DND-41 (cell line): ENCODE measurements around the gene MINPP1.

Experiments
- ATAC-seq: fragments of 200-7000 bp; cut with Tn5 transposase; 3 replicates; pipeline ENCODE4 v1.9.1; 2021; ENCODE audit warnings: low read depth; ENCODE audit not compliant: insufficient read depth
- DNase-seq: peaks from one replicate; pipeline ENCODE4 v3.0.0-alpha.2; 2020
- H2AFZ ChIP-seq: 2 replicates; pipeline ENCODE4 v1.6.0; 2012; ENCODE audit warnings: low read depth, low read length
- H3K27ac ChIP-seq: 2 replicates; pipeline ENCODE4 v1.5.1; 2012; ENCODE audit warnings: low read length, inconsistent platforms
- H3K27me3 ChIP-seq: fragments of 200-600 bp; sonication (generic); 2 replicates; pipeline ENCODE4 v1.6.0; 2012; ENCODE audit warnings: low read length, mild to moderate bottlenecking, inconsistent platforms; ENCODE audit not compliant: insufficient read depth, poor library complexity
- H3K36me3 ChIP-seq: 2 replicates; pipeline ENCODE4 v1.5.1; 2012; ENCODE audit warnings: low read length, inconsistent platforms; ENCODE audit not compliant: insufficient read depth
- H3K4me1 ChIP-seq: 2 replicates; pipeline ENCODE4 v1.5.1; 2012; ENCODE audit warnings: mild to moderate bottlenecking, low read length; ENCODE audit not compliant: insufficient read depth
- H3K4me2 ChIP-seq: 2 replicates; pipeline ENCODE4 v1.6.0; 2012; ENCODE audit warnings: mild to moderate bottlenecking, moderate library complexity, low read length, inconsistent platforms; ENCODE audit not compliant: insufficient read depth
- H3K4me3 ChIP-seq, 2 experiments: fragments of 200-600 bp in 1 of 2; shearing (Covaris generic) in 1 of 2; 2 replicates each; pipeline ENCODE4 v1.5.1; 2012 to 2016; ENCODE audit warnings: inconsistent platforms in 2 of 2, low read length in 2 of 2, mild to moderate bottlenecking in 2 of 2, low read depth in 1 of 2, moderate library complexity in 1 of 2
- H3K79me2 ChIP-seq: 2 replicates; pipeline ENCODE4 v1.6.0; 2012; ENCODE audit warnings: low read length, inconsistent platforms; ENCODE audit not compliant: insufficient read depth
- H3K9ac ChIP-seq: 2 replicates; pipeline ENCODE4 v1.6.0; 2012; ENCODE audit warnings: low read depth, mild to moderate bottlenecking, inconsistent platforms, low read length, moderate library complexity
- H3K9me3 ChIP-seq: 2 replicates; pipeline ENCODE4 v1.5.1; 2012; ENCODE audit warnings: low read length, moderate library complexity, mild to moderate bottlenecking, inconsistent platforms; ENCODE audit not compliant: insufficient read depth, severe bottlenecking
- H4K20me1 ChIP-seq: 2 replicates; pipeline ENCODE4 v1.6.0; 2012; ENCODE audit warnings: low read length; ENCODE audit not compliant: insufficient read depth
- EZH2 ChIP-seq: IDR thresholded peaks from 3 replicates; pipeline ENCODE4 v1.6.1; 2012; ENCODE audit warnings: borderline replicate concordance, low read depth, mild to moderate bottlenecking, moderate library complexity, low read length, inconsistent platforms; ENCODE audit not compliant: severe bottlenecking
- TF ChIP-seq, protein P1 (sequence below): IDR thresholded peaks from 2 replicates; pipeline ENCODE4 v1.5.1; 2012; ENCODE audit warnings: borderline replicate concordance, low read length, moderate library complexity, mild to moderate bottlenecking; ENCODE audit not compliant: poor library complexity, severe bottlenecking; ENCODE audit errors: extremely low read depth

The MINPP1 gene

GRCh38 chr10:87547734-87548311 lies 43.1 kb downstream of the MINPP1 start:
- H3K4me2 ChIP-seq: no peak overlapping the region
- ATAC-seq: no peak
- peaks cover 5% of the 10 kb centered on the region for H3K9me3 ChIP-seq

DNA sequence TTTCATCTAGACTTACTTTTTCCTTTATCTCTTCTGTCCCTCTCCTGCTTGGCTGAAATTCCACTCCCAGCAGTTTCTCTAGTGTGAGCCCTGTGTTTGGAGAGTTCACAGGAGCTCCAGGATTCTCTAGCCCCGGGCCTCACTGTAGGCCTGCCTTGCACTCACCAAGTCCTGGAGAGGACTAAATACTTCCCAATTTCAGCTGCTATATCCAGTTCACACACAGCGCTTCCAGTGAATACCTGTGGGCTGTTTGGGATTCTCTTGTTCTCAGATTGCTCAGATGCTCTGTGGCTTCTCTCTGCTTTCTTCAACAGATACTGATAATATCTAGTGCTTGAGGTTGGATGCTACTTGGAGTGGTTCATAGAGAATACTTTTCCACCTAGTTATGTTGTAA lies 46.0 kb downstream of the MINPP1 start:
- DNase-seq (no peak), ATAC-seq (no peak)
- H3K9ac ChIP-seq: no peak overlapping the region
- no peak overlapping the region for H3K27ac ChIP-seq
- H2AFZ ChIP-seq: no peak overlapping the region
- H3K4me1 ChIP-seq: no peaks in the 10 kb centered on the region
- H3K4me2 ChIP-seq: no peak overlapping the region
- no peaks in the 10 kb centered on the region for H3K36me3 ChIP-seq
- H3K4me3 ChIP-seq: no peak overlapping the region
- no peaks in the 10 kb centered on the region for H4K20me1 ChIP-seq
- peaks cover 2% of the 10 kb centered on the region for H3K27me3 ChIP-seq
- H3K79me2 ChIP-seq: no peaks in the 10 kb centered on the region
- no peaks in the 10 kb centered on the region for H3K9me3 ChIP-seq
- TF ChIP-seq EZH2: no peak
- TF ChIP-seq, protein P1, sequence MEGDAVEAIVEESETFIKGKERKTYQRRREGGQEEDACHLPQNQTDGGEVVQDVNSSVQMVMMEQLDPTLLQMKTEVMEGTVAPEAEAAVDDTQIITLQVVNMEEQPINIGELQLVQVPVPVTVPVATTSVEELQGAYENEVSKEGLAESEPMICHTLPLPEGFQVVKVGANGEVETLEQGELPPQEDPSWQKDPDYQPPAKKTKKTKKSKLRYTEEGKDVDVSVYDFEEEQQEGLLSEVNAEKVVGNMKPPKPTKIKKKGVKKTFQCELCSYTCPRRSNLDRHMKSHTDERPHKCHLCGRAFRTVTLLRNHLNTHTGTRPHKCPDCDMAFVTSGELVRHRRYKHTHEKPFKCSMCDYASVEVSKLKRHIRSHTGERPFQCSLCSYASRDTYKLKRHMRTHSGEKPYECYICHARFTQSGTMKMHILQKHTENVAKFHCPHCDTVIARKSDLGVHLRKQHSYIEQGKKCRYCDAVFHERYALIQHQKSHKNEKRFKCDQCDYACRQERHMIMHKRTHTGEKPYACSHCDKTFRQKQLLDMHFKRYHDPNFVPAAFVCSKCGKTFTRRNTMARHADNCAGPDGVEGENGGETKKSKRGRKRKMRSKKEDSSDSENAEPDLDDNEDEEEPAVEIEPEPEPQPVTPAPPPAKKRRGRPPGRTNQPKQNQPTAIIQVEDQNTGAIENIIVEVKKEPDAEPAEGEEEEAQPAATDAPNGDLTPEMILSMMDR: no peak

More at GRCh38 chr10:87547734-87548311, 43.1 kb downstream of the MINPP1 start:
- DNase-seq: no peak
- Histone ChIP-seq H2AFZ (no peak overlapping the region), H3K9ac (no peak overlapping the region), H4K20me1 (no peaks in the 10 kb centered on the region), H3K79me2 (no peaks in the 10 kb centered on the region), H3K4me3 (no peak overlapping the region), H3K36me3 (no peaks in the 10 kb centered on the region), H3K27ac (no peak overlapping the region), H3K27me3 (peaks cover 2% of the 10 kb centered on the region), H3K4me1 (no peaks in the 10 kb centered on the region)
- TF ChIP-seq EZH2: no peak
- TF ChIP-seq, protein P1: no peak

- Histone ChIP-seq H3K9me3 (no peaks in the 10 kb centered on the region), H3K27ac (no peak overlapping the region), H3K79me2 (no peaks in the 10 kb centered on the region), H2AFZ (no peak overlapping the region), H3K36me3 (no peaks in the 10 kb centered on the region), H3K9ac (no peak overlapping the region), H3K4me1 (no peaks in the 10 kb centered on the region), H3K4me3 (no peak overlapping the region), H3K27me3 (peaks cover 2% of the 10 kb centered on the region), H4K20me1 (no peaks in the 10 kb centered on the region), H3K4me2 (no peak overlapping the region)
- no peak for TF ChIP-seq EZH2
- TF ChIP-seq, protein P1: no peak
- no peak for ATAC-seq
- DNase-seq: no peak
These were observed 46.6 kb downstream of the MINPP1 start for GRCh38 chr10:87551326-87551725.
